Lung microvascular endothelial cell (primary cell): ENCODE results near the gene CDRT4. TPM values are rescaled to one million over a fixed set of nuclear protein-coding genes. Genes with fewer than 3 reads are reported as not detected.
"Not testable (repeated sequence)": the region's sequence is repeated elsewhere in the genome, so short reads cannot be mapped to it uniquely, and the experiment has no call there.

Source experiments
- DNase-seq, 2 donors: peaks; one replicate each; pipeline versions ENCODE4 v3.0.0 to v3.0.0-alpha.2; 2010; ENCODE audit warnings: low read depth in 2 of 2
- total RNA-seq: library from RNA; depleted of rRNA; stranded (reverse); fragments of >200 nt; gene quantifications from 2 replicates; pipeline ENCODE4 v1.2.1, GENCODE V29; 2014

CDRT4 gene
- total RNA-seq, 1 donor from 2014 or later = 2.0 TPM

DNA sequence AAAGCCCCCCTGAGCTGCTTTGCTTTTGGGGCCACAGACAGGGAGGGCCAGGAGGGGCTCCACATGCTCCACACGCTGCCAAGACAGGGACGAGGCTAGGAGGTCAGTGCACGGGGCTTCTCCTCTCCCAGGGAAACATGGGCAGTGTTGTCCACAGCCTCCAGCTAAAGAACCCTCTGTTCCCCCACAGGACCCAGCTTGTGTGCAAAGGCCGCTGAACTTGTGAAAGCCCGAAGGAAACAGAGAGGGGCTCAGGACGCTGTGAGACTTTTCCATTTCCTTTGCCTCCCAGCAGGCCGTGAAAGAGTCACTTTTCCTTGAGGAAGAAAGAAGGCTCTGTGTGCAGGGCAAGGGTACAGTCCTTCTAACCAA is 9.7 kb downstream of the CDRT4 start:
- no peak for DNase-seq

DNA sequence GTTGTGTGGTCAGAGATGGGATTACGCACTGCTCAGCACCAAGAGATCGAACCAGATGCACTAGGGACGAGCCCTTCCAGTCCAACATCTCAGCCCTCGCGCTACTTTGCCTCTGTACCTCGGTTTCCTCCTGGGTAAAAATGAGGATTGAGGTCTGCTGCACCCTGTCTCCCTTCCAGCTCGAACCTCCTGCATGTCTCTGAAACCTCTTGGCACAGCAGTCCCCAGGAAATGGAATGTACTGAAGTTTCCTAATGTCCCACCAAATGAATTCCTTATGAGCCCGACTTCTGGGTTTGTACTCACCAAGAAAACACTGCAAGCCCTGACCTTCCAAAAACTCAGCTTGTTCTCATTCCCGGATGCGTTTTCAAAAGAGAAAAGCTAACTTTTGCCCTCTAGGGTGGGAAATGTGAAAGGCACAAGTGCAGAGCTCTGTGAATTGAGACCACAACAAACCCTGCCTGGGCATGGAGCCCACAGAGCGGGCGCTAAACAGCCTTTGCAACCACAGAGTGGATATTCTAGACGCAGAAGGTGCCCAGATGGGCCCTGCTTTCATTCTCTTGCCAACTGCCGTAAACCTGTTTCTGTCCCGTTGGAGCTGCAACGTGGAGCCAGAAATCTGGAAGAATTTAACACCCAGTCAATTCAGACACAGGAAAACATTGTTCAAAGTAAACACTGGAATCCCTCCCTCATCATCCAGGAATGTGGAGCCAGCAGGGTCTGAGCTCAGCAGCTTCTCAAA is 10.3 kb downstream of the CDRT4 start:
- DNase-seq = peak; percentile 46 to 61

DNA sequence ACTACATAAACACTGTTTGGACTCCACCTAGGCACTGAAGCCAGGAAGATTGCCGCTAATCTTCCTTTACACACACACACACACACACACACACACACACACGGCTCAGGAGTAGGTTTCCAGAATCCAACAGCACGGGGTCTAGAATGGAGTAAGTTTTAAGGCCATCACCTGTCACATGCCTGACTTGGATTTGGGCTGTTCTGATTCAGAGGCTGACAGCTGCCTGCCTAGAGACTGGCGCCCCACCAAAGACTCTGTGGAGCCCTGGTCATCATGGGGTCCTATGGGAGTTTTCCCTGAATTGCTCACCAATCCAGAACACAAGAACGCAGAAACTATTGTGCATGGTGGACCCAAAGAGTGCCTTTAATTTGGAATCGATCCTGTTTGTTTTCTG is 10.9 kb downstream of the CDRT4 start:
- no peak for DNase-seq

DNA sequence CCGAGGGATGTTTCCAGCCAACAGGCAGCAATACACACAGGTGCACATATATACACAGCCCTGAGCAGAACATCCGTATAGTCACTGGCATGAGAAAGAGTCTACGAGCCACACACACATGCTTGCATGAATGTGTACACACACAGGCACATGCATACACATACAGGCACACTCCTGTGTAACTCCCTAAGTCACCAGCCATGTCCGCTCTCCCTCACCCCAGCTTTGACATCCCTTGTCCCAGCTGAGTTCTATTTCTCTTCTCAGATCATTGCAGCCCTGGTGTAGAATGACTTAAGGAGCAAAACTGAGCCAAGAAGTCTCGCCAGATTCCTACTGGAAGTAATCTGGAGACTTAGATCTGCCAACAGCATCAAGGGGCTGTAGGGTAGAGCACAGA is 13.1 kb downstream of the CDRT4 start:
- no peak for DNase-seq

DNA sequence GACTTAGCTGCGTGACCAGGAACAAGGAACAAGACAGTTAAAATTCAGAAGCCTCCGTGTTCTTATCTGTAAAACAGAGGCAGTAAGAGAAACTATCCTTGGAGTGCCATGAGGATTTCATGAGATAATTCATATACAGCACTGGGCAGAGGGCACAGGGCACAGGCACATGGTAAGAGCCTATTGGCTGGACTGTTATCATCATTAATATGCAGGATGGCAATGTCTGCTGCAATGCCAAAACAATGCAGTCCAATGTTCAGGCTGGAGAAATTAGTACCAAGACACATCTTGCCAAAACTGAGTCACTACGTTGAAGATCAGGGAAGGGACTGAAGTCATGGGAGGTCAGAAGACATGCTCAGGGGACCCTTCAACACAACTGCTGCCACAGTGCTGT is 13.6 kb downstream of the CDRT4 start:
- DNase-seq = no peak

DNA sequence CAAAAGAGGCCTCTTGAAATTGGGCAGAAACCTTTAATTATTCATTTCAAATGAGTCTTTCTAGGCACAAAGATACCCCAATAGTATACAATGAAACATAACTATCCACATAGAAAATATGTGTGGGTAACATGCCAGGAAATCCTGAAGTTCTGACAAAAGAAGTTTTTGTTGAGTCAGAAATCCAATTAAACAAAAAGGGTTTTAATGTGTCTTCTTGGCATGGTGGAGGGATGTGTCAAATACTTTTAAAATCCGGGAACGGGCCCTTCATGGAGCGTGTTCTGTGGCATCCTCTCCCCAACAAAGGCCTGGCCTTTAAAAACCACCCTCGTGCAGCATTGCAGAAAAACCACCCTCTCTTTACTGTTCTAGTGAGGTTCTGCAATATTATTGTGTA is 14.2 kb downstream of the CDRT4 start:
- DNase-seq = peak in 1 of 2 donors; percentile 19

DNA sequence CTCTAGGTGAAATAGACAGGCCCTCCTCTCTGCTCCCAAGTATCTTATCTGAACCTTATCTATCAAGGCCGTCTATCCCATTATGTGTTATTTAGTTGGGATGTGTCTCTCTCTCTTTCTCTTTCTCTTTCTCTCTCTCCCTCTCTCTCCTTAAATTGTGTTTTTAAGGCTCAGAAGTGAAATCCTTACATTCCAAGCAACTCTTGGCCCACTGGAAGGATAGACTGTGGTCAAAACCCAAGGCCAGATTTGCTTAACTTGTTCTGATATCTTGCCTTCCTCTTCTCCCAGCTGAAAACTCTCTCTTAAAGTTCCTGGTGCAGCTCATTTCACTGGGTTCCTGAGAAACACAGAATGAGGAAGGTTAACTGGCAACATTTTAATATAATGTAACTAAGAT is 14.7 kb downstream of the CDRT4 start:
- DNase-seq = no peak

DNA sequence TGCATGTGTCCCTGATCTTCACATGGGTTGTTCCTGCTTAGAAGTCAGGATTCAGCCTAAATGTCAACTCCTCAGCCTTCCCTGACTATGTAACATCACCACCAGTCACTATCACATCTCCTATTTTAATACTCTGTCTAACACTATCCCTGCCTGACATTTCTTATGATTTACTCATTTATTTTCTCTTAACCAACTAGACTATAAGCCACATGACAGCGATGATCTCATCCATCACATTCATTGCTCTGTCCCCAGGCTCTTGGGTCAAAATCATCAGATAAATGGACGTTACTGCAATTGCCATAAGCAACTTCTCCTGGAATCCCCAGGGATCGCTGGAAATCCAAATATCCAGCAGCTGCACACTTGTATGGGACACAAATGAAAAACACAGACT is 15.7 kb downstream of the CDRT4 start:
- DNase-seq = no peak

DNA sequence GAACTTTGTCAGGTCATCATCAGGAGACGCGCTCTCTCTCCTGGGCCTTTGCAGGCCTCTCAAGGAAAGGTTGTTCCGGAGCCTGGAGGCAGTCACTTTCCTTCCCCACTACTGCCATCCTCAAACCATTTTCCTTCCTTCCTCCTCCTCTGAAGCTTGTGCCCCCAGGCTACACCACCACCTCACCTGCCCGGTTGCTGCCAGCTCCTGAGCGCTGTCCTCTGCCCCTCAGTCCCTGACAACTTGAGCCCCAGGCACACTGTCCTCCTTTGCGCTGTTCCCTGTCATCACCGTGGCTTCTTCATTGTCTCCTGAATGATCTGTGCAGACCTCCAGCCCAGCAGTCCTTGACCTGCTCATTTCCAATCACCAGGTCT is 18.9 kb downstream of the CDRT4 start:
- no peak for DNase-seq

DNA sequence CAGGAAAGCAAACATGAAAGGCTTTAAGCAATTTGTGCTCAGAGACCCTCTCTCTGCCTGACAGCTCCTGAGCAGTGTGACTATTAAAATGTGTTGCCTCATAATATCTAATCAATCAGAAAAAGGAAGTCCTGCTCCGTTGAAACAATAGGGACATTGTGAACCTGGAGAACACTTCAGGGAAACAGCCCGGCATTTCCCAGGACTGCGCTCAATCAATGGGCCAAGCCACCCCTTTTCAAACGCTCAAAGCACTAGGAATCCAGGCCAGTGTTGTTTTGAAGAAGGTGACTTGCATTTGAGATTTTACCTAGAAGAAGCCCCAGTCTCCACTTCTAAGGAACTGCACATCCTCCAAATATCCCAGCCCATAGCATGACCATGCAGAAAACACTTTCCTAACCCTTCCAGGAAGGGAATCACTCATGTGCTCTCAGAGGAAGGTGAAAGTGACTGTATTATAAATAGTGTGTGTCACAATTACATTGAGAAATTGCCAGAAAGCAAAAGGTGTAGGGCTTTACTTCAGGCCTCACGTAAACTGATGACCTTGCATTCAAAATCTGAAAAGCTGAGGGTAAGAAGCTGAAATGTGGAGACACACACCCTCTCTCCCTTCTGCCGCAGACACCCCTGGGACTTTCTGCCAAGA is 19.4 kb downstream of the CDRT4 start:
- peak; percentile 40 to 71 for DNase-seq

DNA sequence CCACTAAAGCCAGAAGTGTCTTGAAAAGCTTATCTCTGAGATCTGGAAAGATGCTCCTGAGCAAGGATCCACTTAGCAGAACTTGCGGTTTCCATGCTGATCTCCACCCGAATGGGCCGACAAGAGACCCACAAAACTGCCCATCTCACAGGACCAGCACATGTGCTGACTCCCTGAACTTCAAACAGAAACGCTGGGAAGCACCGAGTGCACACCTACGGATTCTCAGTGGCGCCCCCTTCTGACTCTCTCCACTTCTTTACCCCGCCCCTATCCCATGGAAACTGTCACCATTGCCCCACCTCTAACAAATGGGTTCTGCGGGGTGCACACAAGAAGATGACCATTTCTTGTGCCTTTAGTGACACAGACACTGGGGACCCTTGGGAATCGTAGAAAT is 21.4 kb downstream of the CDRT4 start:
- DNase-seq = no peak

DNA sequence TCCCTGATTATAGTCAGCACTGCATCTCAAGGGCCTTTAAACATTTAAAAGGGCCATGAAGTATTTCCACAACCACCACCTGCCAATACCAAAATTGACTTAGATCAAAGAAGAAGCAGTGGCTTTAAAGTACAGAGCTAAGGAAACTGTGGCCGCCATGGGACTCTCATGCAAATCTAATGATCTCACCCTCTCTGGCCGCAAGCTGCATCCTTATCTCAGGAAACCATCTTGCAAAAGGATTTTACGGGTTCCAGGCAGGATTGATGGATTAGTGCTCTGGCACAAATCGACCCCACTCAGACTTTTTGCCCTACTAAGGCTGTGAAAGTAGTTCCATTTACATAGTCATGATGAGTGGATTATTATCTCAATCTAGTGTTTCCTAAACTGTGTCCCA is 22.6 kb downstream of the CDRT4 start:
- peak; percentile 80 to 98 for DNase-seq

DNA sequence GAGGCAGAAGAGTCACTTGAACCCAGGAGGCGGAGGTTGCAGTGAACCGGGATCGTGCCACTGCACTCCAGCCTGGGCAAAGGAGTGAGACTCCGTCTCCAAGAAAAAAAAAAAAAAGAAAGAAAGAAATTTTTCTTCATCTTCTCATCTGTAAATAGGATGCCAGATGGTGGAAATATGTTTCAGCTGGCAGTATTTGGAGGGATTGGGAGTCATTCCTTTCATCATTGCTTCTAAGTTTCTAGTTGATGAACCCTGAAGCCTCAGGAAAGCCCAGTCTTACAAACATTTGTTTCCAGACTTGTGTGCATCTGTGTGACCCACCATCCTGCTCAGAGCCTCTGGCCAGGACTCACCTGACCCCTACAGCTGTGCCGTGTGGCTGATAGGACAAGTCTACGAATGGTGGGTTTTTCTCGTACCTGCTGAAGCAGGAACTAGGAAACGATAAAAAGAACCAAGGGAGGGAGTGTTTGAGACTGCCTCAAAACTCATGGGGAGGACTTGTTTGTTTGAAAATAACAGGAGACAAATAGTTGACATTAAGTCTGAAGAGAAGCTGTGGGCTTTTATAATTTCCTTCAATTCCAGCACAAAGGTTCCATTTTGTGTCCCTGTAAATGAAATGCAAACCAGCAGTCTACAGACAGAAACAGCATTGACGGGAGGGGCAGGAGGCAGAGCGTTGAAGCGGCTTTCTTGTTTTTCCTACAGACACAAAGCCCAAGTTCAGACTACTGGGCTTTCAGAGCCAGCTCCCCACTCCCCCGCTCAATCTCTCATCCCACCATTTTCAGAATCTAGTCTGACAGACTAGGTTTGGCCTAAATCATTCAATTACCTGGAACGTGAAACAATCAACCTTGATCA is 24.9 kb downstream of the CDRT4 start:
- no peak for DNase-seq

DNA sequence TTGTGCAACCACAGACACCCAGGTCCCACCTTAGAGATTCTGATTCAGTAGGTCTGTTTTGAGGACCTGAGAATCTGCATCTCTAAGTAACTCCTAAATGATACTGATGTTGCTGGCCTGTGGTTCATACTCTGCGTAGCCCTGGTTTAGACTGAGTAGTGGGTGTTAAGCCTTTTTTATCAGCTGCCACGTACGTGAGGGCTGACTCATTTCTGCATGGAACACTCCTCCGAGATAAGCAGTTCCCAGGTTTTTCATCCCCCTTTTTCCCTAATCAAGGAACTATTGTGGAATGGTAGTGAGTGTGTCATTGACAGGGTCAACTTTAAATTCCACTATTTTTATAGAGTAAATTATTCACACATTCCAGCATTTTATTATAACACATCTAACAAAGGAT is 26.1 kb downstream of the CDRT4 start:
- DNase-seq = no peak

DNA sequence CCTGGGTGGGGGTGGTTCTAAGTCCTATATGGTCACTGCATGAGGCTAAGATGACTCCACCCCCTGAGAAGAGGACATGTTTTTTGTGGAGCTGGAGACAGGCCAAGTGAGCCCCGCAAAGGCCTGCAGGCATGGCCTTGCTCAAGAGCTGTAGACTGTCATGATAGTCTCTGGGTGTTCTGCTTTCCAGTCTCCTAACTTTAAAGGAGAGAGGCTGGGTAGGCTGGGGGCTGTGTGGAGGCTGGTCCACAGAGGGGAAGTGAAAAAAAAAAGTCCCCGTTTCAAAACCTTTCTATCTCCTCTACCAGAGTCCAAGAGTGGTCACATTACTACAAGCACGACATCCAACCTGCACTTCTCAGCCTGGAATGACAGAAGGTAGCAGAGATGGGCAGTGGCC is 27.1 kb downstream of the CDRT4 start:
- no peak for DNase-seq

DNA sequence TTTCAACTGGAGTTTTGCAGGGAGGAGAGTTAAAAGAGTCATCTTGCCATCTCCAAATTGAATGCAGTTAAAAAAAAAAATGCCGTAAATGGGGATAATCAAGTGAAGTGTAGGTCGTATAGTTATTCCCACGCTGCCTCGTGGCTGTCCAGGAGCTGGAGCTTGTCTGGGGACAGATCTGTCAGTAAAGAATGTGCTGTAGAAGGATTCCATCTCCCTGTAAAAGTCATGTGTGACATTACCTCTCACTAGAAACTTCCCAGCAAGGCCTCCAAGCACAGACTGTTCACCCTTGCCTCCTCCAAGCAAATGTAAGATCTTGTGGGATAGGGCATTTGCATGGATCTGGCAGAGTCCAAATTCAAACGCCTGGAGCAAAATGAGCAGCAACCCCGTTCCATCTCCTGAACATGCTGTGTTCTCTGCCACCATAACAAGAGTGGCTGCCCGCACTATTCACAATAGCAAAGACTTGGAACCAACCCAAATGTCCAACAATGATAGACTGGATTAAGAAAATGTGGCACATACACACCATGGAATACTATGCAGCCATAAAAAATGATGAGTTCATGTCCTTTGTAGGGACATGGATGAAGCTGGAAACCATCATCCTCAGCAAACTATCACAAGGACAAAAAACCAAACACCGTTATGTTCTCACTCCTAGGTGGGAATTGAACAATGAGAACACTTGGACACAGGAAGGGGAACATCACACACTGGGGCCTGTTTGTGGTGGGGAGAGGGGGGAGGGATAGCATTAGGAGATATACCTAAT is 28.0 kb downstream of the CDRT4 start:
- DNase-seq = not testable (repeated sequence)

DNA sequence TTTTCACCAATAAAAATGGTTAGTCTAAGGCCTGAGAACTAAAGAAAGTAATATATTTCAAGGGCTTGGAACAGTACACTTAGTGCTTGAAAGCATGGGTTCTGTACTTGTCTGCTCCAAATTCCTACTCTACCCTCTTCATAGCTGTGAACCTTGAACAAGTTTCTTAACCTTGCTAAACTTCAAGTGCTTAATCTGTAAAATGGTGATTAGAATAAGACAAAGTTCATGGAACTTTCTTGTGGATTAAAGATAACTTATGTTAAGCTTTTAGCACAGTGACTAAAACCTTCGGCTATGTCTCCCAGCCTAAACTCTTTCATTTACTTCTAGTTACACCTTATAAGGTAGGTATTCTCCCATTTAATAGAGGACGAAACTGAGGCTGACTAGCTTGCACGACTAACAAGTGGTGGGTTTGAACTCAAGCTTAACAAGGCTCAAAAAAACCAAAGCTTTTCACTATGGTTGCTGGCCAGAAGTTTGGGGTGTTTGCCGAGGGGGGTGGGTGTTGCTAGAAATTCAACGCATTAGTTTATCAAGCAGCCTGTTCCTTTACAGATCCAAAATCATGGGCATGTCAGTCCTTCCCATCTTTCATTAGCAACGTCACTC is 28.8 kb downstream of the CDRT4 start:
- no peak for DNase-seq

DNA sequence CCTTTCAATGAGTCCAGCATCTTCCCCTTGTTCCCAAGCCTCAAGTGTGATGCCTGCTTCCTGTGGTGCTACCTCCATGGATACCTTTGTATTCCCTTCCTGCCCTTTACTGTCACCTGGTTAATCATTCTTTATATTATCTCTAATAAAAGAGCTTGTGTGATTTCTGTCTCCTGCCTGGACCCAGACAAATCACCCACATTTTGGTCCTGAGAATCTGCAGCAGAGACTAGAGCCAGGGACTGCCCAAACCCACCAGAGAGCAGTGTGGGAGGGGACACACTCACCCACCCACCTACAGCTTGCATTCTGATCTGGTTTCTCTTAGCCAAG is 30.2 kb downstream of the CDRT4 start:
- DNase-seq = no peak

DNA sequence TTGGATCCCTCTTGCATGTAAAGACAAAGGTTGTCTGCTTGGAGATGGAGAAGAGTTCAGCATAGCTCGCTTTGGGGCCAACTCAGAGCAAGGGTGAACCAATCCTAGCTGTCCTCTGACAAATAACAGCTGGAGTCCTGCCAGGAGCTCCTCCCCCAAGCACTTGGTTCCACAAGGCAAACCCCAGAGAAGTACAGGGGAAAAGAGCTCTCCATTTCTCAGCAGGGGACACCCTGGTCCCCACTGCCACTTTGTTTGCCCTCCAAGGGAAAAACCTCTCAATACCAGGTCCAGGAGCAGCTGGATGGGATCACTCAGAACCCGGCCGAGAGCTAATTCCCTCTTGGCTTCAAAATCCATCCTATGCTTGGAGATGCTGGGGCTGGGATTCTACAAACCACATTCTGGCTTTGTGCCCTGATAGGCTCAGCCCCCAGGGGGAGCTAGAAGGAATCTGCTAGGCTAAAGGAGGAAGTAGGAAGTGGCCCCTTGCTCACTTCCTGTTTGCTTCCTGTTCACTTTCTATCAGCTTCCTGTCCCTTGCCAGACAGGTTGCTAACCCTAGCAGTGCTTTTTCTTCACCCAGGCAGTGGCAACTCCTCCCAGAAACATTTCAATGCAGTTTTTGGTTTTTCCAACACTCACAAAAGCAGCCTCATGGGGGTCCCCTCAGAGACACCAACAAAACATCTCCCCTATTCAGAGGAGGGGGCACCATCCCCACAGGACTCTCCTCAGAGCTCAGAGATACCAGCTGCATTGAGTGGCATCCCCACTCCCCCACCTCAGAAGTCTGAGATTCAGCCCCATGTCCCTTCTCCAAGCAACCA is 30.7 kb downstream of the CDRT4 start:
- peak; percentile 40 to 42 for DNase-seq

DNA sequence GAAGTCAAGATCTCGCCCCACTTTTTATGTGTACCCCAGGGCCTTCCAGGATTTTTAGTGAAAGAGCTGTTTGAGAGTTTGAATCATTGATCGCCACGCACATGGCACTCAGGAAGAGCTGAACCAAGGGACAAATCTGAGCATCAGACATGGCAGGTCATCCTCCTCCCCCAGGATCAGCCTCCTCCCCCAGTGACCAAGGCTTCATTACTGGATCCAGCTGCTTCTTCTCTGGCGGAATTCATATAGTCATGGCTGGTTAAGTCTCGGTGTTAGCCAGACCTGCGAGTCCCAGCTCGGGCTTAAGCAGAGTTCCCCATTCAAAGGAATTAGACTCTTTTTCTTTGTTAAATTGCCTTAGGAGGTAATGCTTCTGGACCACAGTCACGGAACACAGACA is 32.5 kb downstream of the CDRT4 start:
- no peak for DNase-seq
